GM23338 (cell line): Measurements from ENCODE around the gene HMGN1. TPM values are rescaled to one million over a fixed set of nuclear protein-coding genes. Genes with fewer than 3 reads are reported as not detected.

Experiments used
- ATAC-seq: fragments of 200-7000 bp; cut with Tn5 transposase; 3 replicates; pipeline ENCODE4 v1.9.1; 2020
- DNase-seq: peaks from one replicate; pipeline ENCODE4 v3.0.0-alpha.2; 2015; ENCODE audit warnings: low spot score
- H2AFZ ChIP-seq: fragments of 200-600 bp; sonication (generic); 2 replicates; pipeline ENCODE4 v1.8.0; 2016; ENCODE audit warnings: antibody characterized with exemption, mild to moderate bottlenecking, moderate library complexity
- H3F3A ChIP-seq: fragments of 200-600 bp; sonication (generic); replicated peaks from 2 replicates; pipeline ENCODE4 v1.8.0; 2017; ENCODE audit warnings: antibody characterized with exemption, mixed run types, low read depth
- H3K27ac ChIP-seq: fragments of 200-600 bp; sonication (generic); 2 replicates; pipeline ENCODE4 v1.6.1; 2016; ENCODE audit warnings: low read depth
- H3K27me3 ChIP-seq: fragments of 200-600 bp; sonication (generic); 2 replicates; pipeline ENCODE4 v1.8.0; 2016; ENCODE audit warnings: mild to moderate bottlenecking, mixed run types, moderate library complexity; ENCODE audit not compliant: insufficient read depth
- H3K36me3 ChIP-seq: fragments of 200-600 bp; sonication (generic); 2 replicates; pipeline ENCODE4 v1.8.0; 2016; ENCODE audit warnings: mild to moderate bottlenecking; ENCODE audit not compliant: insufficient read depth
- H3K4me1 ChIP-seq: fragments of 200-600 bp; sonication (generic); 2 replicates; pipeline ENCODE4 v1.8.0; 2016; ENCODE audit warnings: mild to moderate bottlenecking, moderate library complexity; ENCODE audit not compliant: insufficient read depth
- H3K4me2 ChIP-seq: fragments of 200-600 bp; sonication (generic); 2 replicates; pipeline ENCODE4 v1.7.1; 2017; ENCODE audit warnings: mixed run types
- H3K4me3 ChIP-seq: fragments of 200-600 bp; sonication (generic); 2 replicates; pipeline ENCODE4 v1.6.1; 2016; ENCODE audit warnings: mixed run types
- H3K79me2 ChIP-seq: fragments of 200-600 bp; sonication (generic); replicated peaks from 2 replicates; pipeline ENCODE4 v1.8.0; 2017; ENCODE audit warnings: mild to moderate bottlenecking; ENCODE audit not compliant: insufficient read depth
- H3K9me2 ChIP-seq: fragments of 200-600 bp; sonication (generic); 2 replicates; pipeline ENCODE4 v1.8.0; 2017; ENCODE audit not compliant: insufficient read depth
- H4K20me1 ChIP-seq: fragments of 200-600 bp; sonication (generic); replicated peaks from 2 replicates; pipeline ENCODE4 v1.8.0; 2017; ENCODE audit warnings: mild to moderate bottlenecking; ENCODE audit not compliant: insufficient read depth
- H3K27ac Mint-ChIP-seq: 2 replicates; pipeline ENCODE4 v1.8.0; 2020; ENCODE audit warnings: inconsistent platforms, mild to moderate bottlenecking, moderate library complexity, mixed read lengths
- H3K27me3 Mint-ChIP-seq: 3 replicates; pipeline ENCODE4 v1.8.0; 2022; ENCODE audit warnings: low read depth, mild to moderate bottlenecking, moderate library complexity, mixed read lengths, inconsistent platforms; ENCODE audit not compliant: insufficient read depth, poor library complexity
- H3K36me3 Mint-ChIP-seq: 3 replicates; pipeline ENCODE4 v1.8.0; 2021; ENCODE audit warnings: low read depth, mild to moderate bottlenecking, inconsistent platforms, moderate library complexity, mixed read lengths
- H3K4me1 Mint-ChIP-seq: 3 replicates; pipeline ENCODE4 v1.8.0; 2020; ENCODE audit warnings: mild to moderate bottlenecking, inconsistent platforms, mixed read lengths
- H3K4me3 Mint-ChIP-seq: 3 replicates; pipeline ENCODE4 v1.8.0; 2021; ENCODE audit warnings: moderate library complexity, mild to moderate bottlenecking, inconsistent platforms, mixed read lengths
- H3K9me3 Mint-ChIP-seq: 3 replicates; pipeline ENCODE4 v1.8.0; 2020; ENCODE audit warnings: moderate library complexity, mild to moderate bottlenecking, inconsistent platforms, mixed read lengths
- POLR2AphosphoS5 ChIP-seq: IDR thresholded peaks from 2 replicates; pipeline ENCODE4 v1.6.1; 2016; ENCODE audit warnings: antibody characterized with exemption, low read depth
- polyA plus RNA-seq: library from polyadenylated mRNA; unstranded; fragments of >200 nt; fragmentation: Nextera tagmentation; extraction: Ambion mirVana; gene quantifications from 2 replicates; pipeline ENCODE4 v1.2.1, GENCODE V29; 2016
- total RNA-seq: library from RNA; depleted of rRNA; stranded (reverse); fragments of >200 nt; shearing (Covaris generic); gene quantifications from 2 replicates; pipeline ENCODE4 v1.2.3, GENCODE V29; 2014
- TF ChIP-seq, protein P1 (sequence below): IDR thresholded peaks from one replicate; pipeline ENCODE4 v1.6.1; 2018; ENCODE audit warnings: antibody characterized with exemption; ENCODE audit not compliant: unreplicated experiment
- TF ChIP-seq, protein P2 (sequence below): fragments of 250-450 bp; sonication (Bioruptor Pico); IDR thresholded peaks from 2 replicates; pipeline ENCODE4 v1.5.0; 2020; ENCODE audit warnings: mild to moderate bottlenecking, moderate library complexity

The HMGN1 gene
- total and polyA plus RNA-seq, 2 experiments from 2014 or later: 403 to 889 TPM

DNA sequence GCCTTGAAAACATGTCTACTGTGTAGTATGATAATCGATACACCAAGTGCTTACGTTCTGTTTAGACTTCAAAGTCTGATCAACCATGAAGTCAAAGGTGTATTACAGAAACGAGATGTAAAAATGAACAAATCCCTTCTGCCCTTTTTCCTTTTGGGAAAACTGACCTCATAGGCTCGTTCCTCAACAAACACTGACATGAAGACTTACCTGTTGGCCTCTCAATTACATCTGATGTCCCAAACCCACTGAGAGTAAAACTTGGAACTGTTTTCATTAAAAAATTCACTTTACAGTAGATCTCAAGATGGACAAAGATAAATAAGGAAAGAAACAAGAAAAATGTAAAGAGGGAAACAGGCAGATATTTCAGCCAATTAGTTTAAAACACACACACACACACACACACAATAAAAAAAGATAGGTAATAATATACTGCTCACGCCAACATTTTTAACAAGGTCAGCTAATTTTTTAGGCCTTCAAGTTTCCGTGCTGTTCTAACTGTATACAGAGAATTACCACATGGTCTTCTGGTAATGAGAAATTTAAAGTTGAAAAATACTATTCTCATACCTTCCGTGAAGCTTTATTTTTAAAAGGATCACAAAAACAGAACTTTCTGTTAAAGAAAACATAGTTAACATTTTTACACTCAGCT lies 2.1 kb downstream of the HMGN1 start:
- Histone ChIP-seq H3K79me2 (peaks cover 40% of the 10 kb centered on the region), H3F3A (peaks cover 26% of the 10 kb centered on the region), H3K4me3 (peak overlapping the region; percentile 87), H3K4me2 (peak overlapping the region; percentile 77), H3K9me2 (no peaks in the 10 kb centered on the region), H3K27me3 (no peaks in the 10 kb centered on the region), H3K27ac (0 out of 2 replicates have a peak overlapping the region, but pooled peaks have one; percentile 7), H4K20me1 (peaks cover 26% of the 10 kb centered on the region), H3K4me1 (peaks cover 54% of the 10 kb centered on the region), H2AFZ (no peak overlapping the region), H3K36me3 (peaks cover 40% of the 10 kb centered on the region; the same call in 1 of the 2 replicates)
- H3K4me3 Mint-ChIP-seq: peak overlapping the region; percentile 92
- no peak for ATAC-seq
- no peak for DNase-seq
- peaks cover 9% of the 10 kb centered on the region for H3K27me3 Mint-ChIP-seq
- TF ChIP-seq POLR2AphosphoS5: no peak
- TF ChIP-seq, protein P1, sequence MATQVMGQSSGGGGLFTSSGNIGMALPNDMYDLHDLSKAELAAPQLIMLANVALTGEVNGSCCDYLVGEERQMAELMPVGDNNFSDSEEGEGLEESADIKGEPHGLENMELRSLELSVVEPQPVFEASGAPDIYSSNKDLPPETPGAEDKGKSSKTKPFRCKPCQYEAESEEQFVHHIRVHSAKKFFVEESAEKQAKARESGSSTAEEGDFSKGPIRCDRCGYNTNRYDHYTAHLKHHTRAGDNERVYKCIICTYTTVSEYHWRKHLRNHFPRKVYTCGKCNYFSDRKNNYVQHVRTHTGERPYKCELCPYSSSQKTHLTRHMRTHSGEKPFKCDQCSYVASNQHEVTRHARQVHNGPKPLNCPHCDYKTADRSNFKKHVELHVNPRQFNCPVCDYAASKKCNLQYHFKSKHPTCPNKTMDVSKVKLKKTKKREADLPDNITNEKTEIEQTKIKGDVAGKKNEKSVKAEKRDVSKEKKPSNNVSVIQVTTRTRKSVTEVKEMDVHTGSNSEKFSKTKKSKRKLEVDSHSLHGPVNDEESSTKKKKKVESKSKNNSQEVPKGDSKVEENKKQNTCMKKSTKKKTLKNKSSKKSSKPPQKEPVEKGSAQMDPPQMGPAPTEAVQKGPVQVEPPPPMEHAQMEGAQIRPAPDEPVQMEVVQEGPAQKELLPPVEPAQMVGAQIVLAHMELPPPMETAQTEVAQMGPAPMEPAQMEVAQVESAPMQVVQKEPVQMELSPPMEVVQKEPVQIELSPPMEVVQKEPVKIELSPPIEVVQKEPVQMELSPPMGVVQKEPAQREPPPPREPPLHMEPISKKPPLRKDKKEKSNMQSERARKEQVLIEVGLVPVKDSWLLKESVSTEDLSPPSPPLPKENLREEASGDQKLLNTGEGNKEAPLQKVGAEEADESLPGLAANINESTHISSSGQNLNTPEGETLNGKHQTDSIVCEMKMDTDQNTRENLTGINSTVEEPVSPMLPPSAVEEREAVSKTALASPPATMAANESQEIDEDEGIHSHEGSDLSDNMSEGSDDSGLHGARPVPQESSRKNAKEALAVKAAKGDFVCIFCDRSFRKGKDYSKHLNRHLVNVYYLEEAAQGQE: no peak
- TF ChIP-seq, protein P2, sequence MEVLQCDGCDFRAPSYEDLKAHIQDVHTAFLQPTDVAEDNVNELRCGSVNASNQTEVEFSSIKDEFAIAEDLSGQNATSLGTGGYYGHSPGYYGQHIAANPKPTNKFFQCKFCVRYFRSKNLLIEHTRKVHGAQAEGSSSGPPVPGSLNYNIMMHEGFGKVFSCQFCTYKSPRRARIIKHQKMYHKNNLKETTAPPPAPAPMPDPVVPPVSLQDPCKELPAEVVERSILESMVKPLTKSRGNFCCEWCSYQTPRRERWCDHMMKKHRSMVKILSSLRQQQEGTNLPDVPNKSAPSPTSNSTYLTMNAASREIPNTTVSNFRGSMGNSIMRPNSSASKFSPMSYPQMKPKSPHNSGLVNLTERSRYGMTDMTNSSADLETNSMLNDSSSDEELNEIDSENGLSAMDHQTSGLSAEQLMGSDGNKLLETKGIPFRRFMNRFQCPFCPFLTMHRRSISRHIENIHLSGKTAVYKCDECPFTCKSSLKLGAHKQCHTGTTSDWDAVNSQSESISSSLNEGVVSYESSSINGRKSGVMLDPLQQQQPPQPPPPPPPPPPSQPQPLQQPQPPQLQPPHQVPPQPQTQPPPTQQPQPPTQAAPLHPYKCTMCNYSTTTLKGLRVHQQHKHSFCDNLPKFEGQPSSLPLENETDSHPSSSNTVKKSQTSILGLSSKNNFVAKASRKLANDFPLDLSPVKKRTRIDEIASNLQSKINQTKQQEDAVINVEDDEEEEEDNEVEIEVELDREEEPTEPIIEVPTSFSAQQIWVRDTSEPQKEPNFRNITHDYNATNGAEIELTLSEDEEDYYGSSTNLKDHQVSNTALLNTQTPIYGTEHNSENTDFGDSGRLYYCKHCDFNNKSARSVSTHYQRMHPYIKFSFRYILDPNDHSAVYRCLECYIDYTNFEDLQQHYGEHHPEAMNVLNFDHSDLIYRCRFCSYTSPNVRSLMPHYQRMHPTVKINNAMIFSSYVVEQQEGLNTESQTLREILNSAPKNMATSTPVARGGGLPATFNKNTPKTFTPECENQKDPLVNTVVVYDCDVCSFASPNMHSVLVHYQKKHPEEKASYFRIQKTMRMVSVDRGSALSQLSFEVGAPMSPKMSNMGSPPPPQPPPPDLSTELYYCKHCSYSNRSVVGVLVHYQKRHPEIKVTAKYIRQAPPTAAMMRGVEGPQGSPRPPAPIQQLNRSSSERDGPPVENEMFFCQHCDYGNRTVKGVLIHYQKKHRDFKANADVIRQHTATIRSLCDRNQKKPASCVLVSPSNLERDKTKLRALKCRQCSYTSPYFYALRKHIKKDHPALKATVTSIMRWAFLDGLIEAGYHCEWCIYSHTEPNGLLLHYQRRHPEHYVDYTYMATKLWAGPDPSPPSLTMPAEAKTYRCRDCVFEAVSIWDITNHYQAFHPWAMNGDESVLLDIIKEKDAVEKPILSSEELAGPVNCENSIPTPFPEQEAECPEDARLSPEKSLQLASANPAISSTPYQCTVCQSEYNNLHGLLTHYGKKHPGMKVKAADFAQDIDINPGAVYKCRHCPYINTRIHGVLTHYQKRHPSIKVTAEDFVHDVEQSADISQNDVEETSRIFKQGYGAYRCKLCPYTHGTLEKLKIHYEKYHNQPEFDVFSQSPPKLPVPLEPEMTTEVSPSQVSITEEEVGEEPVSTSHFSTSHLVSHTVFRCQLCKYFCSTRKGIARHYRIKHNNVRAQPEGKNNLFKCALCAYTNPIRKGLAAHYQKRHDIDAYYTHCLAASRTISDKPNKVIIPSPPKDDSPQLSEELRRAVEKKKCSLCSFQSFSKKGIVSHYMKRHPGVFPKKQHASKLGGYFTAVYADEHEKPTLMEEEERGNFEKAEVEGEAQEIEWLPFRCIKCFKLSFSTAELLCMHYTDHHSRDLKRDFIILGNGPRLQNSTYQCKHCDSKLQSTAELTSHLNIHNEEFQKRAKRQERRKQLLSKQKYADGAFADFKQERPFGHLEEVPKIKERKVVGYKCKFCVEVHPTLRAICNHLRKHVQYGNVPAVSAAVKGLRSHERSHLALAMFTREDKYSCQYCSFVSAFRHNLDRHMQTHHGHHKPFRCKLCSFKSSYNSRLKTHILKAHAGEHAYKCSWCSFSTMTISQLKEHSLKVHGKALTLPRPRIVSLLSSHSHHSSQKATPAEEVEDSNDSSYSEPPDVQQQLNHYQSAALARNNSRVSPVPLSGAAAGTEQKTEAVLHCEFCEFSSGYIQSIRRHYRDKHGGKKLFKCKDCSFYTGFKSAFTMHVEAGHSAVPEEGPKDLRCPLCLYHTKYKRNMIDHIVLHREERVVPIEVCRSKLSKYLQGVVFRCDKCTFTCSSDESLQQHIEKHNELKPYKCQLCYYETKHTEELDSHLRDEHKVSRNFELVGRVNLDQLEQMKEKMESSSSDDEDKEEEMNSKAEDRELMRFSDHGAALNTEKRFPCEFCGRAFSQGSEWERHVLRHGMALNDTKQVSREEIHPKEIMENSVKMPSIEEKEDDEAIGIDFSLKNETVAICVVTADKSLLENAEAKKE (CRISPR knock-in tag): no peak
- peaks cover 64% of the 10 kb centered on the region for H3K36me3 Mint-ChIP-seq
- peak overlapping the region; percentile 25; the same call in 1 of the 2 replicates for H3K27ac Mint-ChIP-seq
- no peaks in the 10 kb centered on the region for H3K9me3 Mint-ChIP-seq
- peaks cover 49% of the 10 kb centered on the region for H3K4me1 Mint-ChIP-seq
